ENCODE results near the gene MB.

MB gene

DNA sequence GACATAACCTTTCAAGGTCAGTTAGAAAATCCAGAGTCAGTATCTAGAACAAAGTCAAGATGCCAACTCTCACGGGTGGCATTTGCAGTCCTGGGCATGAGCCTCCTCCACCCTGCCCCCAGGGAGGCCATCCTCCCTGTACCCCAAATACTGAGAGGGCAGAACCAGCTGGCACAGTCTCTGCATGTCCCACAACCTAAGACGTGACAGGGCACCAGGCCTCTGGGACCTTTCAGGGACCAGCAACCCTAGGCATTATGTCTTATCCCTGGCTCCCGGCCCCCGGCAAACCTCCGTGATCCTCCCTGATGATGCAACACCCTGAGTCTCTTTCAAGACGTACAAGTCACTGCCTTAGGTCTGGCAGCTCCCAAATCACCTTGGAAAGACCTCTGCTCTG lies 2.0 kb downstream of the MB start:
- no peak for DNase-seq (ENCODE audit: low read depth)

DNA sequence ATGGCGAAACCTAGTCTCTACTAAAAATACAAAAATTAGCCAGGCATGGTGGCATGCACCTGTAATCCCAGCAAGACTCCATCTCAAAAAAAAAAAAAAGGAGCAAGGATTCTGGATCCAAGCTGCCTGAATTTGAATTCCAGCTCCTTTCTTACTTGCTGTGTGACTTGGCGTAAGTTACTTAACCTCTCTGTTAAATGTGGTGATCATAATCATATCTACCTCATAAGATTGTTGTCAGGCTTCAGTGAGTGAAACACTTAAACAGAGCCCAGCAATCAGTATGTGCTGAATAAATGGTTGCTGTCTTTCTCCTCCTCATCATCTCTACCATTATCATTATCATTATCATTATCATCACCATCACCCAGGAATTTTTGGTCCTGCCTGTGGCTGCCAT lies 2.7 kb downstream of the MB start:
- DNase-seq (ENCODE audit: low read depth): no peak

DNA sequence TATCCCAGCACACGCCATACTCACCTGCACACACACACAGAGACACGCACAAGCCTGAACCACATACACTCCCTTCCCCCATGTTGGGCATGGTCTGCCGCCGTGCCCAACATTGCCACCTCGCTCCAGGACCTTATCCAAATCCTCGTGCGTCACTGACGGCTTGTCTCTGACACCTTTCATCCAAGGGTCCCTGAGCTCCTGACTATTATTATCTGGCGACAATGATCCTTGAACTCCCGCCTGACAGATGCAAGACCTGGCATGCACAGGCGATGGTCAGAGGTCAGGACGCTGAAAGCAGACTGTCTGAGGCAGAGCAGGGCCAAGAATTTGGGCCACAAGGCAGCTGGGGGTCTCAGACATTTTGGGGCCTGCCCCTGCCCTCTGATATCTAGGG lies 4.2 kb downstream of the MB start:
- DNase-seq (ENCODE audit: low read depth): no peak

DNA sequence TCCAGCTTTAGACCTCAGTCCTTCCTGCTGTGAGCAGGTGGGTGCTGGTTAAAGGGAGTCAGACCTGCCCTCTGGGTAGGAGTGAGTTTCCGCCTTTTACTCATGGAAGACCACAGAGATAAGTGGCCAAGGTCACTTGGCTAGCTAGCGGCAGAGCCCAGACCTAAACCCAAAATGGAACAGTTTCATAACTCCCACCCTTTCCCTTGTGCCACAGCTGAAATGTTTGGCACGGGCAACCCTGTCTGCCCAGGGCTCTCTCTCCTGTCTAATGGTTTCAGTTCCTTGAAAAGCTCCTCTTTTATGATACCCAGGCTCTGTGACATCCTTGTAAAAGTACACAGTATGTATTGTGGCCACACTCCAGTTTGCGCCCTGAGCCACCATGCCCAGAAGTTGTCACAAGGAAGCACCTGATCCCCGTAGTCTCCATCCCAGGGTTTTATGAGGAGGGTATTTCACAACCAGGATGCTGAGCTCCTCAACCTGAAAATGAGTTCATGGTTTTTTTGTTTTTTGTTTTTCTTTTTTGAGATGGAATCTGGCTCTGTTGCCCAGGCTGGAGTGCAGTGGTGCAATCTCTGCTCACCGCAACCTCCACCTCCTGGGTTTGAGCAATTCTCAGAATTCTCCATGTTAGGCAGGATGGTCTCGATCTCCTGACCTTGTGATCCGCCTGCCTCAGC lies 5.1 kb downstream of the MB start:
- DNase-seq (ENCODE audit: low read depth): no peak

DNA sequence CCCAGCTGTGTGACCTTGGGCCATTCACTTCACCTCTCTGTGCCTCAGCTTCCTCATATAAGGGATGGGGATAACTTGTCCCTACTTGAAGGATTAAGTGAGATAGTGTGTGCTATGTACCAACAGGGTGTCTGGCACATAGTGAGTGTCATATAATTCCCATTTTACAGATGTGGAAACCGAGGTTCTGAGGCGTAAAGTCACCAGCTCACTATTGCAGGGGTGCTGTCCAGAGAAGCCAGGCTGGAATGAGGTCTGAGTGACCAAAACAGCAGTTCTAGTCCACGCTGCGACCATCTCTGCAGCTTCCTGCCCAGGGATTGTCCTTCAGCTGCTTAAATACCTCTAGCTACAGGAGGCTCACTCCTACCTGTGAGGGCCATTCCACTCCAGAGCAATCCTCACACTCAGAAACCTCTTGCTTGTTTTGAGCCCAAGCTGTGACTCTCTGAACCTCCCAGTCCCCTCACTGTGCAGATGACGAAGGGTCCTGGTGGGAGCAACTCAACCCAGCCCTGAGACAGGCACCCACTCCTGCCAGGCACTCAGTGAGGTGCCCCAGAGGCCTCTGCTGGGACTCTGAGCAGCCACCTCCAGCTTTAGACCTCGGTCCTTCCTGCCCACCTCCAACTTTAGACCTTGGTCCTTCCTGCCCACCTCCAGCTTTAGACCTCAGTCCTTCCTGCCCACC lies 5.8 kb downstream of the MB start:
- no peak for DNase-seq (ENCODE audit: low read depth)

DNA sequence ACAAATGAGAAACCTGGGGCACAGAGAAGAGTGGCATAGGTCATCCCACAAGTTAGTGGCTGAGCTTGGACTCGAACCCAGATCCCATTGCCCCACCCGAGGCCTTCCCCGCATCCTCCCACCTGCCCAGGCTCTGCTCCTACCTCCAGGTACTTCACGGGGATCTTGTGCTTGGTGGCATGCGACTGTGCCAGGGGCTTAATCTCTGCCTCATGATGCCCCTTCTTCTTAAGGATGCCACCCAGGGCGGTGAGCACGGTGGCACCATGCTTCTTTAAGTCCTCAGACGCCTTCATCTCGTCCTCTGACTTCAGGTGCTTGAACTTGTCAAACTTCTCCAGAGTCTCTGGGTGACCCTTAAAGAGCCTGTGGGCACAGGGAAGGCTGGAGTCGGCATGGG lies 6.4 kb downstream of the MB start:
- no peak for DNase-seq (ENCODE audit: low read depth)

DNA sequence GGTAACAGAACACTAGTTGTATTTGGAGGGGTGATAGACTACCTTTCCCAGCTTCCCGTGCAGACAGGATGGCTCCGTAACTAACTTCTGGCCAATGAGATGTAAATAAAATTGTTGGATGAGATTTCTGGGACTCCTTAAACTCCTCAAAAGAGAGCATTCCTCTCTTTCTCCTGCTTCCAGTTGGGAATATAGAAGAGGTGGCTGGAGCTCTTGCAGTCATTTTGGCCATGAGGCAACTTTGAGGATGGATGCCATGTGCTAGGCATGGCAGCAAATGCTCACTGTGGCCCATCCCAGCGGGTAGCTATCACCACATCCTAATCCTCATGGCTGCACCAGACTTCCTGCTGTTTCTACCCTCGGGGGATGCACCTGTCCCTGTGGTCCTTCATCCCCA lies 7.4 kb downstream of the MB start:
- DNase-seq (ENCODE audit: low read depth): no peak

DNA sequence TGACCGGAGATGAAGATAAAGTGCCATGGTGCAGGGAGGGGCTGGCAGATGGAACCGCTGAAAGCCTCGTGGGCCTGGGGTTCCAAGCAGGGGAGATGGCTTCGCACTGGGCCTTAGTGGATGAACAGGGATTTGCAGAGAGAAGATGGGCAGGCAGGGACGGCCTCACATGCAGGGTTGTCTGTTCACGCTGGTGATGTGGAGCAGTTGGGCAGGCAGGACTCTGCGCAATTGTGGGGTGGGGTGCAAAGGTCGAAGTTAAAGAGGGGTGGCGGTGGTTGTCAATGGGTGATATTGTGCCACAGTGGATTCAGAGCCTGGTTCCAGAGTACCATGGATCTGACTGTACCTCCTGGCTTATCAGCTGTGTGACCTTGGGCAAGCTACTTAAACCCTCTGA lies 7.9 kb downstream of the MB start:
- DNase-seq (ENCODE audit: low read depth): no peak

DNA sequence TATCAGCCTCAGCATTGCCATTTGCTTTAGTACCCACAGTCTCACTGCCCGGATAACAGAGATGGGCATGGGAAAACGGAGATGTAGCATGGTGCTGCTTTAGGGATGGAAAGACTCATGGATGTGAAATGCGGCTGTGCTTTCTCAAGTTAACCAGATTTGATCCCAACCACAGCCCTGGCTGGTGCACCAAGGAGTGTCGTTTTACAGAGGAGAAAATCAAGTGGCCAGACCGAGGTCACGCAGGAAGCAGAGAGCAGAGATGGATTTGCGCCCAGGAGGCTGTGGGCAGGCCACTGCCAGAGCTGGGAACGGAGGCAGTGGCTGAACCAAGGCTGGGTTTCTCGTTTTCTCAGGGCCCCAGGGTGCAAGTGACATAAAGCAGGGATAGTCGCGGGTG lies 9.0 kb downstream of the MB start:
- no peak for DNase-seq (ENCODE audit: low read depth)

DNA sequence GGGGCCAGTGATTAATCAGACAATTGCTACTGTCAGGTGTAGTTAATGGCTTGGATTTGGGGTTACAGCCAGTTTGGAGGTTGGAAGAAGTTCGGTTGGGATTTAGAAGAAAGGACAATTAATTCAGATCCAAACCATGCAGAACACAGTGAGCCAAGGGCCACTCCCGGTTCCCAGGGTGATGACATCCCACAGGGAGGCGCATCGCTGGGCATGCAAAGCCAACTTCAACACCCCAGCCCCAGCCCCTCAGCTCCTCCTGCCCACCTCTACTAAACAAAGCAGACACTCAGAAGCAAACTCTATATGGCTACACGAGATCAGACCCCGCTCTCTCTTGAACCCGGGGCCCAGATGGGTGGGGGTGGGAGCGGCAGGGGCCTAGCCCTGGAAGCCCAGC lies 10.2 kb downstream of the MB start:
- DNase-seq (ENCODE audit: low read depth): no peak

DNA sequence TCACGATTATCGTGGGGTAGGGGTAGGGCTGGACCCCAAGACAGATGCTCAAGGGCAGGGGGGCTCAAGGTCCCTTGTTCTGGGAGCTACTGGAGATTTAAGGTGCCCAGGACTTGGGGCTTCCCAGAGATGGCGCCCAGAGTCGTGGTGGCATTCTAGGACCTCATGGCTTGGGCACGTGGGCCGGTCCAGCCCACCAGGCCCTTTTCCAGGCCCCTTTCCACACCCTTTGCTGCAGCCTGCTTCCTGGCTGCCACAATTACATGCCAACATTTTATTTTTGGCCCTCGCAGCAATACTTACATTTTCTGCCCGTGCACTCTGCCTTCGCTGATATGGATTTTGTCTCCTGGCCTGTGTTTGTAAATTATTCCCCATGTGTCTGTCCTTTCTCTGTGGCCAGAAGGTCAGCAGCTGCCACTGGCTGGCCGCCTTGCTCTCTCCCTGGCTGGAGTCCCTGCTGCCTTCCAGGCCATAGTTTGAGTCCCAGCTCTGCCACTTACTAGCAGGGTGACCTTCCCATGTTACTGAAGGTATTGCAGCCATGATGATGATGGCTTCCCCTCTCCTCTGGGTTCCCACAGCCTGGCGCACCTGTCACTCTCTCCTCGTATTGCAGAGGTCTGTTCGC lies 11.2 kb downstream of the MB start:
- no peak for DNase-seq (ENCODE audit: low read depth)

DNA sequence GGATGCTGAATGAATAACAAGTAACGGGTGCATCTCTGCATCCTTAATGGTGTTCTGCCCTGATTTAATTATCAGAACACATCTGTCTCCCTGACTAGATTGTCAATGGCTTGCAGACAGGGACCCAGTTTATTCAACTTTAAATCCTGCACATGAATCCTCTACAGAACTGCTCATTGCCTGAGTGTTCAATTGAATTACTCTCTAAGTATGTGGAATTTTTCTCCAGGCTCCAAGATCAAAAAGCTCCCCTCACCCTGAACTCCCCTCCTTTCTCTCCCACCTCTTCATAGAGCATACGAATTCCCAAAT lies 11.8 kb downstream of the MB start:
- no peak for DNase-seq (ENCODE audit: low read depth)

DNA sequence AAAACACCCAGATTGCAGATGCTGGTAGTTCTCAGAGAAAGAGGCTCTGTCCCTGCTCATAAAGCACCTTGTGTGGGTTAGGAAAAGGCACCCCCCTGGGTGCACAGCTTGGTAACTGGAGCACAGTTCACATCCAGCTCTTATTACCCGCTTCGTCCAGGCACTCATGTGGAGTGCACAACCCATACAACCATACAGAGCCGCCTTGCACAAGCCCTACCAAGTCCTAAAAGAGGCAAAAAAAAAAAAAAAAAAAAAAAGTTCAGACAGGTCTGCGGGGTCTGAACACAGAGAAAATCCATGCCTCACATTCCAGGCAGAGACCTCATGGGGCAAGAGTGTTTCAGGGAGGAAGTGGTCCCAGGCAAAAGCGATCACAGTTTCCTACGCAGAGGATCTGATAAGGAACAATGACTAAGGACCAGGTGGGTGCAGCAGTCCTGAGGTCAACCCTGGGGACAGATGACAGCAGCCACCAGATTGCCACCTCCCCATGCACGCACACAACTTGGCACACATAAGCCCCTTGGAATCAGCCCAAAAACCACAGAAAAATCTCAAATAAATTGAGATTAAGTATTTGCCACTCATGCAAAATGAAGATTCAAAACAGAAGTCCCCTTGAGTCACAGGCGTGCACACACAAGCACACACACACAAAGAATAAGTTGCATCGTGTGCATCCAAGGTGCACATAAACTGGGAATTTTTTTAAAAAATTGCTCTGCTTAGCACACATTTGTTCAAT lies 12.3 kb downstream of the MB start:
- DNase-seq (ENCODE audit: low read depth): no peak

DNA sequence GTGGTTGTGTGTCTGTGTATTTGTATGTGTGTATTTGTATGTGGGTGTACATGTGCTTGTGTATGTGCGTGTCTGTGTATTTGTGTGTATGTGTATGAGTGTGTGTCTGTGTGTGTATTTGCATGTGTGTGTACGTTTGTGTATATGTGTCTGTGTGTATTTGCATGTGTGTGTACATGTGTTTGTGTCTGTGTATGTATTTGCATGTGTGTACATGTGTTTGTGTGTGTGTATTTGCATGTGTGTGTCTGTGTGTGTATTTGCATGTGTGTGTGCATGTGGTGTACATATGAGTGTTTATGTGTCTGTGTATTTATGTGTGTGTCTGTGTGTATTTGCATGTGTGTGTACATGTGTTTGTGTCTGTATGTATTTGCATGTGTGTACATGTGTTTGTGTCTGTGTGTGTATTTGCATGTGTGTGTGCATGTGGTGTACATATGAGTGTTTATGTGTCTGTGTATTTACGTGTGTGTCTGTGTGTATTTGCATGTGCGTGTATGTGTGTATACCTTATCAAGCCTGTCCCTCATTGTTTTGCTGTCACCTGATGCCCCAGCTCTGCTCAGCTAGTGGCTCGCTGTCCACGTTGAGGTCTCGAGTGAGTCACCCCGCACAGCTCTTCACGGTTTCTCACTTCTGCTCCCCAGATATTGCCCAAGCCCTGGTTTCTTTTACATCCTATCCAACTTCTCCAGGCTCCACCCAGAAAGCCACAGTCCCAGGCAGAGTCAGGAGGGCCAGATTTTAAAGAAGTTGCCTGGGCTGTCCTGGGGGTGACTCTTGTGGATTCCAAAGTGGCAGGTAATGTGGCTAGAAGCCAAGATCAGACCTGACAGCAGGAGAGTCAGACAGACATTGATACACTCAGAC lies 15.2 kb downstream of the MB start:
- DNase-seq (ENCODE audit: low read depth): no peak

DNA sequence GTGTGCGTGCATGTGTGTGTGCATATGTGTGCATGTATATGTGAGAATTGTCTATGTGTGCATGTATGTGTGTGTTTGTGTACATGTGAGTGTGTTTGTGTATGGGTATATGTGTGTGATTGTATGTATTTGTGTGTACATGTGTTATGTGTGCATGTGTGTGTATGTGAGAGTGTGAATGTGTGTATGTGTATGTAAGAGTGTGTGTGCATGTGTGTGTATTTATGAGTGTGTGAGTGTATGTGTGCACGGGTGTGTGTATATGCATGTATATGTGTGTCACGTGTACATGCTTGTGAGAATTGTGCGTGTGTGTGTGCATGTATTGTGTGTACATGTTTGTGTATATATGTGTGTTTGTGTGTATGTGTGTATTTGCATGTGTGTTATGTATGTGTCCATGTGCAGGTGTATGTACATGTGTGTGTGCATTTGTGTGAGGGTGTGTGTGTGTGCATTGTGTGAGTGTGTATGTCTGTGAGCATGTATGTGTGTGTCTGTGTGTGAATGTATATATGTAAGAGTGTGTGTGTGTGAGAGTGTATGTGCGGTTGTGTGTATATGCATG lies 16.0 kb downstream of the MB start:
- DNase-seq (ENCODE audit: low read depth): no peak

DNA sequence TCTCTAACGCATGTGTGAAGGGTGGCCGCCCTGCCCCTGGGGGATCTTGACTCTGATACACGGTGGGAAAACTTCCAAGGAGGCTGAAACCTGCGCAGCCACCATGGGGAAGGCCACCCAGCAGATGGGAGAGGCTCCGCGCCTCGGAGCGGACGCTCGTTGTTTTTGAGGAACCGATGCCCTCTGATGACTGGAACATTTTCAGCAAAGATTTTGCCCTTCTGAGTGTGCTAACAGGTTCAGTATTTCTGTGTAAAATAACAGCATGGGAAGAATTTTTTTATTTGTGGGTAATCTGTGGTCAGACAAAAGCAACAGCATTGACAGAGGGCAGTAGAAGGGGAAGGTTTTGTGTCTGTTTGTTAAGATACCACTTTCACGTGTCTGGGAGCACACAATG lies 16.7 kb downstream of the MB start:
- DNase-seq (ENCODE audit: low read depth): no peak

DNA sequence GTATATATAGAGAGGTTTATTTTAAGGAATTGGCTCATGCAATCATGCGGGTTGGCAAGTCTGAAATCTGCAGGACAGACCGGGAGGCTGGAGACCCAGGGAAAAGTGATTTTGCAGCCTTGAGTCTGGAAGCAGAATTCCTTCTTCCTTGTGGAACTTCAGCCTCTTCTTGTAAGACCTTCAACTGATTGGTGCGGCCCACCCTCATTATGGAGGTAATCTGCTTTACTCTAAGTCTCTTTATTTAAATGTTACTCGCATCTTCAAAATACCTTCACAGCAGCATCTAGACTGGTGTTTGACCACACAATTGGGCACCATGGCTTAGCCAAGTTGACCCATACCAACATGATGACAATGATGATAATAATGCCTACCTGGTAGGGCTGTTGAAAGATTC lies 17.8 kb downstream of the MB start:
- DNase-seq (ENCODE audit: low read depth): no peak

DNA sequence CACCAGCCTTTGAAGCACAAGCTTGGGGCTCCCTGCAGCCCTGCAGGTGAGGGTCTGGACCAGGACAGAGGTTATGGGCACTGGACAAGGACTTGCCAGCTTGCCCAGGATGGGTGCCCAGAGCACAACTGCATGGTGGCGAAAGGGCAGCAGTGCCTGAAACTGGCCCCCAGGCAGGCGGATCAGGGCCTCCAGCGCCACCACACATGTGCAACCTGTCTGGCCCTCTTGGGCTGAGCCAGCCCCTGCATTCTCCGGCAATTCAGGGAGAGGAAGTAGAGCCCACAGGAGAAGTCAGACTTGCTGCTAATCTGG lies 18.8 kb downstream of the MB start:
- no peak for DNase-seq (ENCODE audit: low read depth)

DNA sequence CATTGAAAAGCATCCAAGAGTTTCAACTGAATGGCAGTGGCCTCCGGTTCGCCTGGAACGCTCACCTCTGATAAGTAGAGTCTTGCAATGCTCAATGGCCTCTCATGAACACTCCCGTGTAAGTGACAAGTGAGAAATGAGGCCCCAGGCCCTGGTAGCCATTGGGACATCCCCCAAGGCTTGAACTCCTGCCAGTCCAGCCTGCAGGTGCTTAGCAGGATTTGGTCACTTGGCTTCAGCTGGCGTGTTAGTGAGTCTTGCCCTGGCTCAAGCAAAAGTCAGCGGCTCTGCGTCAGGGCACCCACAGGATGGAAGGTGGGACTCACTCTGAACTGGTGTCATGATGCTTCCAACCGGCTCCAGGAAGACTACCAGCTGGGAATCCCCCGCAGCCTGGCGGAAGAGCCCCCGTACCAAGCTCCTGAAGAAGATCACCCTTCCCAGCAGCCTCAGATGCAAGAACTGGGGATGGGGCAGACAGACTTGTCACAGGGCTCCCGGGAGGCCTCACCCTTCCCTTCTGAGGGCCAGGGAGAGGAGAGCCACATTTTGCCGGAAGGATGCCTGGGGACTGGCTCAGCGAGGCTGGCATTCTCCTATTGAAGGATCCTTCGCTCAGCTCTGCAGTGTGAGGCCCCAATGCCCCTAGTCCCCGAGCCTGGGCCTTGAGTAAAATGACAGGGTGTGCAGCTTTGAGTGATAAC lies 19.3 kb downstream of the MB start:
- no peak for DNase-seq (ENCODE audit: low read depth)

DNA sequence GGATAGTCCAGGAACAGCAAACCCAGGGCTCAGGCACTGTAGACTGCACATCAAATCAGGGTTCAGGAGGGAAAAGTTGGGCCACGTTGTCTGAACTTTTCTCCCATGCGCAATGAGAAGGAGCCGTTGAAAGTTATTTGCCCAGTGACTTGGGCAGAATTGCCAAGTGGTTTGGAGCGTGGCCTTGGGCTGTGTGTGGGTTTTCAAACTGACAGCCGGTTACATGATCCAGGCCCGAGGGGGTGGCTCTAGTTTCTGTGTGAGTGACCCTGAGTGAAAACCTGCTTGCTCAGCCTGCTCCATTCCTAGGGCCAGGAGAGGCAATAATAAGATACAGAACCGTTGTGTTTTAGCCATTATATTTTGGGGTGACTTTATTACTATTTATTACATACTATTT lies 20.3 kb downstream of the MB start:
- no peak for DNase-seq (ENCODE audit: low read depth)

DNA sequence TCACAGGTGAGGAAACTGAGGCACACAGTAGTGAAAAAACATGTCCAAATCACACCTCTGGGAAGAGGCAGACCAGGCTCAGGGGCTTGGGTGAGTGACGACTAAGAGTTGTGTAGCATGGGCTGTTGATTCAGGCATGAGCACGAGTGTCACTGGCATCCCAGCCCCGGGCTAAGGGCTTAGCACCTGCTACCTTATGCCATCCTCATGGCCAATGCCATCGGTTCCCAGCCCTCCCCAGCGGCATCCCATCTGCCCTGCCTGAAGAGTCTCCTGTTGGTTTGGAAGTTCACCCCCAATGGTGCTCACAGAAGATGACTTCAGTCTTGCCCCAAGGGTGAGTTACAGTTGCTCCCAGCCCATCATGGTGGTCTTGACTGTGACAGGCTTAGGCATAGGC lies 22.4 kb downstream of the MB start:
- DNase-seq (ENCODE audit: low read depth): no peak

Data from stimulated activated CD8-positive, alpha-beta memory T cell treated with anti-CD3 and anti-CD28 coated beads, Interleukin-12 subunit alpha, Interleukin-12 subunit beta, amount 100 ng/mL, for 1 hour (primary cell).